NCI-H748 (cell line): Measurements from ENCODE around the gene NAA16.
"Not testable (repeated sequence)": the region's sequence is repeated elsewhere in the genome, so short reads cannot be mapped to it uniquely, and the experiment has no call there.

Experiments
- DNase-seq: peaks from one replicate; lab custom pipeline; 2025; ENCODE audit not compliant: unreplicated experiment; lab: John Stamatoyannopoulos, UW

The NAA16 gene

DNA sequence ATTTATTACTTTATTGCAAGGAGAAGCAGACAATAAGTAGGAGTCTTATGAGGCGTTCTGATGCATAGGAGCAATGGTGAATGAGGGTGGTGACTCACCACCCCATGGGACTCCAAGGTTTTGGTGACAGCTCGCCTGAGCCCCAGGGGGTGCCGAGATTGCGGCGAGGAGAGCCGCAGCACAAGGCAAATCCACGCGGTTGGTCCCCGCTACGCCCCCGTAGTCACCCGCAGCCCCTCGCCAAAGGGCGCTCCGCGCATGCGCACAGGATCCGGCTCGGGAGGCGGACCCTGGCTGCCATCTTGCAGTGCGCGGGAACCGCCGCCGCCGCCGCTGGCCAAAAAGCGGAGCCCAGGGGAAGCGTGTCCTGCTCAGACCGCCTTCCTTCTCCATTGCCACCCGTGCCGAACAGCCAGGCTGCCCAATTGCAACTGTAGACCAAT is at the start of gene NAA16:
Gene NAA16, plus strand, starts transcription at position 305 of the 443 bp plus-strand sequence. CDS start 262 bp downstream, outside the sequence.
- peak; percentile 94 for DNase-seq

GRCh38 chr13:41263261-41263971 is 47.7 kb upstream of the NAA16 start, which contains the start of gene MTRF1:
MTRF1 (minus strand) TSS chr13:41263576; CDS start chr13:41260907, 2,669 bp downstream.
- DNase-seq: peak; percentile 81

- no peak for DNase-seq
Measured at GRCh38 chr13:41267106-41267505, 44.0 kb upstream of the NAA16 start.

- DNase-seq: peak; percentile 10
Measured at GRCh38 chr13:41268764-41269163, 42.3 kb upstream of the NAA16 start.

DNA sequence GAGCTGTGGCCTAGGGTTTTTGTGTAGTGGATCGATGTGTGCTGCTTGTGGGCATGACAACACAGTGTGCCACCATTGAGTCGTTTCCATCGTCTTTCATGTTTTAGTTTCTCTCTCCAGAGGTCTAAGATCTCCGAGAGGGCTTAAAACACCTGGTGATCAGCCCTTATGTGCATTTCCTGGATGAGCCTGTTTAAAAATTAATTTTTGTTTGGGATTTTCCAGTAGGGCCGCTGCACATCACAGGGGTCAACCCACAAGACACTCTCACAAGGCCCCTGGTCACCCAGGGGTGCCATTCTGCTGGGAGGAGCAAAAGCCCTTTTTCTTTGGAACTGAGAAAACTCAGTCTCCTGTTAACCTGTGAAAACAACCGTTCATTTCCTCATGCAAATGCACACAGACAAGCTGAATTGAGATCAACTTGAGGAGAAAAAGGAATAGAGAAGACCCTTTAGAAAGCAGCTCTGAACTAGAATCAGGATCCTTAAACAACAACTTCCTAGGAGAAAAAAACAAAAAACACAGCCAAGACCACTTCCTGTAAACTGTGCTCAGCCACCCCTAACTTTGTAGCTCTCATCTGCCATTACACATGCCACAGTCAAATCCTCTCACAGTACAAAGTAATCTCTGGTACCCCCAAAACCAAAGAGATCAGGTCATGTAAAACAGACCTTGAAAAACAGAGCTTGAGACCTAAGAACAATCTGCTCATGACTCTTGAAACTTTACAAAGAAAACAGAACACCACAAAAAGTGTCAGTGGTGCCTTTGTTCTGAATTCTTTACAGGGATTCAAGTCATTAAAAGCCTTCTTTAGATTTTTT is 39.4 kb upstream of the NAA16 start:
- DNase-seq: no peak

DNA sequence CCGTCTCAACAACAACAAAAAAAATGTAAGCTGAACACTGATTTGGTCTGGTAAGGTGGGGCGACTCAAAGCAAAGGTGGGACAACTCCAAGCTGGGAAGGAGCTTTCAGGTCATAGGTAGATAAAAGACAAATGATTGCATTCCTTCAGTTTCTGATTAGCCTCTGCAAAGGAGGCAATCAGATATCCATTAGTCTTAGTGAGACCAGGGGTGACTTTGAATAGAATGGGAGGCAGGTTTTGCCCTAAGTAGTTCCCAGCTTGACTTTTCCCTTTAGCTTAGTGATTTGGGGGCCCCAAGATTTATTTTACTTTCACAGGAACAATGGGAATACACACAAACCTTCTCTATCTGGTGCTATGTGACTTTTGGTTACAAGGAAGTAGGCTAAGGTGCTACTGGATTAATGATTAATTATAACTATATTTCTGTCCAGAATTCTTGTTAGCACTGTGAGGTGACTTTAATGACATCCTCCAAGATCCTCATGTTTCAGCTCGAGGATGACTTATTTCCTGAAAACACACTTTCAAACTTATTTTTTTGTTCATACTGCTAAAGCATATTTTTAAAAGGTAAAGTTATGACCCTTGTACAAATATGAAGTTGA is 37.1 kb upstream of the NAA16 start:
- no peak for DNase-seq

DNA sequence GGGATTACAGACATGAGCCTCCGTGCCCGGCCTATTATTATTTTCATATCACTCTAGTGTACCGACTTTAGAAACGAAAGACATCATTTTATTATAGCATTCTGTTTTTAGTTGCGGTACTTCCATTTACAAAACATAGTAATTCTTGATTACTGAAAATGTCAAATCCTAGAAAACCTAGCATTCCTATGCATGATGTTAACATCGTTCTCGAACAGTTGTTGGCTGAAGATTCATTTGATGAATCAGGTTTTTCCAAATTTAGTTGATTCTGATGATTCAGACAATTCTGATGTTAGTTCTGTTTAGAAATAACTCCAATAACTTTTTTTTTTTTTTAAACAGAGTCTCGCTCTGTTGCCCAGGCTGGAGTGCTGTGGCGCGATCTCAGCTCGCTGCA is 36.2 kb upstream of the NAA16 start:
- DNase-seq: no peak

- DNase-seq: no peak
Measured at GRCh38 chr13:41276824-41277223, 34.2 kb upstream of the NAA16 start.

DNA sequence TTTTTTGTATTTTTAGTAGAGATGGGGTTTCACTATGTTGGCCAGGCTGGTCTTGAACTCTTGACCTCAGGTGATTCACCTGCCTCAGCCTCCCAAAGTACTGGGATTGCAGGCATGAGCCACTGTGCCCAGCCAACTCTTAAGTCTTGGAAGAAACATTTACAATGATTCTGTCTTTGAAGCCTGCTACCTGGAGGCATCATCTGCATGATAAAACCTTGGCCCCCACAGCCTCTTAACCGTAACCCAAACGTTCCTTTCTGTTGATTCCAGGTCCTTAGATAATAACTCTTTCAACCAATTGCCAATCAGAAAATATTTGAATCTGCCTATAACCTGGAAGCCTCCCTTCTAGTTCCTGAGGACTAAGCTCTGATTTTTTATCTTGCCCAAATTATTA is 31.9 kb upstream of the NAA16 start:
- not testable (repeated sequence) for DNase-seq

DNA sequence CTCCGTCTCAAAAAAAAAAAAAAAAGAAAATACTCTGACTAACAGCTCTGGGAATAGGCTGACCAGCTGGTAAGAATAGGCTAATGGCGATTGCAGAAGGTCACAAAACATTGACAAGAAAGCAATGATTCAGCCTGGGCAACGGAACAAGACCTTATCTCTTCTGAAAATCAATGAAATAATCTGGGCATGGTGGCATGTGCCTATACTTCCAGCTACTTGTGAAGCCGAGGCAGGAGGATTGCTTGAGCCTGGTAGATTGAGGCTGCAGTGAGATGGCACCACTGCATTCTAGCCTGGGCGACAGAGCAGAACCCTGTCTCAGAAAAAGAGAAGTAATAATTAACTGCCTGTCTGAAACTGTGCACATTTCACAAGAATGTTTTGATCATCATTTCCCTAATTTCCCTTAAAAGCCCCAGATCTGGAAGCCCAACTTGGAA is 28.9 kb upstream of the NAA16 start:
- no peak for DNase-seq

DNA sequence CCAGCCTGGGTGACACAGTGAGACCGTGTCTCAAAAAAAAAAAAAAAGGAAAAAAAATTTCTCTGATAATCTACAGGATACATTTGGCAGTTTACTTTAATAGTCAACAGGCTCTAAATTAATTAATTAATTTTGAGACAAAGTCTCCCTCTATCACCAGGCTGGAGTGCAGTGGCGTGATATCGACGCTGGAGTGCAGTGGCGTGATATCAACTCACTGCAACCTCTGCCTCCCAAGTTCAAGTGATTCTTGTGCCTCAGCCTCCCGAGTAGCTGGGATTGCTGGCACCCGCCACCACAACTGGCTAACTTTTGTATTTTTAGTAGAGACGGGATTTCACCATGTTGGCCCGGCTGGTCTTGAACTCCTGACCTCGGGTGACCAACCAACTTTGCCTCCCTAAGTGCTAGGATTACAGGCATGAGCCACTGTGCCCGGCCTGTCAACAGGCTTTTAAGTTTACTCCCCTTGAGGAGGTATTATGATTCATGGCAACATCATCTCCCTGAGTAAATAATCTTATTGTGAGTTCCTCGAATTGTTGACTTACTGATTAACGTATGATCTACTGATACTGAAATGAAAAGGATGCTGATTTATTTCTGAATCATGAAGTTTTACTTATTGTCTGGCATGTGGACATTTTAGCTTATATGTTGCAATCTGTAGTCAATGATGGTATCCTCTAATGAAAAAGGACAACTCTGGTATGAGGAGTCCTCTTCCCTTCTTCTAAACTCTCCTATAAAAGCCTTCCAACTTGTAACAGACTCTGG is 26.4 kb upstream of the NAA16 start:
- DNase-seq: no peak

GRCh38 chr13:41286370-41286769 is 24.7 kb upstream of the NAA16 start:
- DNase-seq: no peak

DNA sequence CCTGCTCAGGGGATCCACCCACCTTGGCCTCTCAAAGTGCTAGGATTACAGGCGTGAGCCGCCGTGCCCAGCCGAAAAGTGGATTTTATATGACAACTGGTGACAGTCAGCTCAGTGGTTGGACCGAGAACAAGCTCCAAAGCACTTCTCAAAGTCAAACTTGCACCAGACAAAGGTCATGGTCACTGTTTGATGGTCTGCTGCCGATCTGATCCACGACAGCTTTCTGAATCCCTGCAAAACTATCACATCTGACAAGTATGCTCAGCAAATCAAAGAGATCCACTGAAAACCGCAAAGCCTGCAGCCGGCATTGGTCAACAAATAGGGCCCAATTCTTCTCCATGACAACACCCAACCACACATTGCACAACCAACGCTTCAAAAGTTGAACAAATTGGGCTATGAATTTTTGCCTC is 21.6 kb upstream of the NAA16 start:
- DNase-seq: no peak

DNA sequence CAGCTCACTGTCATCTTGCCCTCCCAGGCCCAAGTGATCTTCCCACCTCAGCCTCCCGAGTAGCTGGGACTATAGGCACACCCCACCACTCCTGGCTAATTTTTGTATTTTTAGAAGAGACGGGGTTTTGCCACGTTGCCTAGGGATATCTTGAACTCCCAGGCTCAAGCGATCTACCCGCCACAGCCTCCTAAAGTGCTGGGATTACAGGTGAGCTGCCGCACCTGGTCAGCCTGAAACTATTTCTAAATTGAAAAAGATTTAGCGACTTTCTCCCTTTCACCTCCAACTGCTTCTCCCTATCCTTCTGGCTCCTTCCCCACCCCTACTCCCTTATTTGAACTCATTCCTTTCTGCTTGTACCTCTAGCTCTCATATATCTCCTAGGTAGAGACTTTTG is 19.8 kb upstream of the NAA16 start:
- no peak for DNase-seq

GRCh38 chr13:41293272-41293671 is 17.8 kb upstream of the NAA16 start:
- no peak for DNase-seq

GRCh38 chr13:41294914-41295313 is 16.2 kb upstream of the NAA16 start:
- no peak for DNase-seq

- no peak for DNase-seq
Measured at GRCh38 chr13:41295973-41296372, 15.1 kb upstream of the NAA16 start.

DNA sequence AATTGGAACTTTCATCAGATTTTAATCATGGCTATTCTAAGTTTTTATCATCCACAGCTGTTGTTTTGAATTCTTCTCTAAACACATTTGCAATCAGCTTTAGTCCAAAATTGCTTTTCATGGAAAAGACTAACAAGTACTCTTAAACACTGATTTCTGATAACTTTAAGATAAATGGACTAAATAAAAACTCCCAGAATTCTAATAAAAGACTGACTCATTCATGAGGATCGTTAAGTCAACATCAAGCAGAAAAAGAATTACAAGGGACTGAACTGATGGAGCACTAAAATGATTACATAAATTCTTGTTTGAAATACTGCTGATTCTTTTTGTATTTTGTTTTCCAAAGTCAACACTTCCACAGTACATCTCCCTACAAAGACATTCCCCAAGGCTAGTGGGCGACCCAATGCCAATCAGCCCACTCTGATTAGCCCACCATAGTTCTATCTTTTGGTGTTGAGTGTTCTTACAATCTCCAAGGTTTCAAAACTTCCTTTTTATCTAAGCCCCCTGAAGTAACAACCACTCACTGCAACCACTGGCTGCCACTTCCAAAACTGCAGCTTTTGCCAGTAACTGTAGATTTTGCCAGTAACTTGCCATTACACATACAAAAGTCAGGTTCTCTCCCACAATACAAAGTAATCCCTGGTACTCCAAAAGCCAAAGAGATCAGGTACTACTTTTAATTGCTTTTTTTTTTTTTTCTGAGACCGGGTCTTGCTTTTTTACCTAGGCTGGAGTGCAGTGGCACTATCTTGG is 14.0 kb upstream of the NAA16 start:
- no peak for DNase-seq

DNA sequence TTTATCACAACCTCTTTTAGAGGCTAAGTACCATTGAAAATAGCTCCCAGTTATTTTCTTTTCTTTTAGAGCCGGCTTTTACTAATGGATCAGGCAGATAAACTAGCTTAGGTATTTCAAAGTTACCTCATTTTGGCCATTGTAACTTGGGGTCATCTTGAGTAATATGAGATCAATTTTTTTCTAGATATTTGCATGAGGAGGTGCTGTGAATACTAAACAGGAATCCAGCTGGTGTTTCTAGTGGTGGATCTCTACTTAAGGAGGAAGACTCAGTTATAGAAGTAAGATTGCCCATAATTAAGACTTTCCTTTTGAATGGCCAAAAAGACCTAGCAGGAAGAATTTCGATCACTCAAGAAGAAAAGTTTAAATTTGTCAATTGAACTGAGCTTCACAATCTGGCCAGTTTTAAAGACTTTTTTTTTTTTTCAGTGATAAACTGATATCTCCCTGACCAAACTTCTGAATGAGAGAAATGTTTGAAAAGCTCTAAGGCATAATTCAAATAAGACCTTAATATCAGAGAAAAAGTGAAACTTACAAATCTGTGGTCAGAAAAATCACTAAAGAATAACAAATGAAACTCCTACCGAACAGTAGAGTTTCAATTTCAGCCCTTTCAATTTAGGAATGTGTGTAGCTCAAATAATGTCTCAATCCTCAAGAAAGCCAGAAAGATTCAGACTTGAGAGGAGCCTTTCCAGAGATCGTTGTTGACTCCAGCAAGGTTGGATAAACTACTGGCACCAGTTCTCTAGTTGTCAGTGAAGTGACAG is 11.6 kb upstream of the NAA16 start:
- DNase-seq: no peak
